Measurements from ENCODE around the gene PDZD7. TPM values are rescaled to one million over a fixed set of nuclear protein-coding genes. Genes with fewer than 3 reads are reported as not detected.
A peak's percentile ranks its signal among the peaks of the same experiment; 100 is the strongest.

Gene PDZD7
- total and polyA plus RNA-seq, 9 of the 15 experiments (the other 6 are each of a cell fraction or from before 2014, with no cell fraction given), result 0.04 to 0.24 (median 0.08) TPM; not detected in 3

- TF ChIP-seq REST (IDR thresholded peaks at IDR 0.05; ENCODE audit: borderline replicate concordance), result peak; percentile 37; the same call in 1 of the 2 replicates
- no peak for TF ChIP-seq REST (CRISPR knock-in tag; IDR thresholded peaks at IDR 0.05; ENCODE audit: low read depth)
- no peak for TF ChIP-seq C11orf30 (IDR thresholded peaks at IDR 0.05; ENCODE audit: low read depth)
- TF ChIP-seq DEAF1 (CRISPR knock-in tag; IDR thresholded peaks at IDR 0.05), result peak; percentile 20; the same call in 1 of the 2 replicates
- TF ChIP-seq ZNF282 (CRISPR knock-in tag; IDR thresholded peaks at IDR 0.05), result no peak
- TF ChIP-seq ZFP36 (IDR thresholded peaks at IDR 0.05; ENCODE audit: low read depth, low read length, partially characterized antibody), result no peak
- TF ChIP-seq E4F1 (CRISPR knock-in tag; IDR thresholded peaks at IDR 0.05; ENCODE audit: borderline replicate concordance), result no peak
These were observed 12.1 kb downstream of the PDZD7 start (continued) for GRCh38 chr10:101018600-101019439.
